ENCODE data around the gene ZIM2.
"Not testable (repeated sequence)": the region's sequence is repeated elsewhere in the genome, so short reads cannot be mapped to it uniquely, and the experiment has no call there.

The ZIM2 gene

GRCh38 chr19:56840451-56841192, at the start of gene ZIM2, which contains the start of gene PEG3:
Gene ZIM2 (minus strand): TSS chr19:56840726. CDS start chr19:56824277, 16,449 bp downstream.
Gene PEG3 (minus strand): TSS chr19:56840726. CDS start chr19:56824655, 16,071 bp downstream.
- peak; percentile 96 for DNase-seq

- DNase-seq = no peak
These were observed 44.9 kb upstream of the ZIM2 start for GRCh38 chr19:56885173-56885985.

- no peak for DNase-seq
These were observed 43.9 kb upstream of the ZIM2 start for GRCh38 chr19:56884441-56884840.

- DNase-seq = no peak
These were observed 40.2 kb upstream of the ZIM2 start for GRCh38 chr19:56880592-56881190.

- DNase-seq = peak; percentile 43
These were observed 36.7 kb upstream of the ZIM2 start for GRCh38 chr19:56877069-56877715.

- DNase-seq = no peak
These were observed 35.2 kb upstream of the ZIM2 start for GRCh38 chr19:56875717-56876116.

GRCh38 chr19:56874530-56874929, 34.0 kb upstream of the ZIM2 start:
- no peak for DNase-seq

- no peak for DNase-seq
These were observed 33.0 kb upstream of the ZIM2 start for GRCh38 chr19:56873493-56873892.

- DNase-seq = no peak
These were observed 29.4 kb upstream of the ZIM2 start for GRCh38 chr19:56869886-56870285.

GRCh38 chr19:56868446-56868845, 27.9 kb upstream of the ZIM2 start:
- no peak for DNase-seq

- DNase-seq = peak; percentile 82
These were observed 26.0 kb upstream of the ZIM2 start for GRCh38 chr19:56866538-56866937.

GRCh38 chr19:56864443-56865125, 24.1 kb upstream of the ZIM2 start:
- no peak for DNase-seq

GRCh38 chr19:56862741-56863140, 22.2 kb upstream of the ZIM2 start:
- DNase-seq = peak; percentile 26

GRCh38 chr19:56860409-56860808, 19.9 kb upstream of the ZIM2 start:
- DNase-seq = not testable (repeated sequence)

GRCh38 chr19:56858026-56858425, 17.5 kb upstream of the ZIM2 start:
- DNase-seq = no peak

GRCh38 chr19:56856822-56857221, 16.3 kb upstream of the ZIM2 start:
- DNase-seq = no peak

- not testable (repeated sequence) for DNase-seq
These were observed 11.8 kb upstream of the ZIM2 start for GRCh38 chr19:56852361-56852760.

- no peak for DNase-seq
These were observed 7.6 kb upstream of the ZIM2 start for GRCh38 chr19:56848166-56848565.

- no peak for DNase-seq
These were observed 1.9 kb upstream of the ZIM2 start for GRCh38 chr19:56842412-56842811.

GRCh38 chr19:56841193-56841543, 642 bp upstream of the ZIM2 start:
- DNase-seq = no peak

- peak; percentile 97 for DNase-seq
These were observed 675 bp downstream of the ZIM2 start for GRCh38 chr19:56839652-56840450.
